ENCODE results near the gene TSSK6.

TSSK6 gene

GRCh38 chr19:19502808-19503602 lies 12.3 kb downstream of the TSSK6 start:
- DNase-seq = no peak

GRCh38 chr19:19502281-19502680 lies 13.1 kb downstream of the TSSK6 start:
- DNase-seq = no peak

- no peak for DNase-seq
Measured at GRCh38 chr19:19501798-19502197, 13.6 kb downstream of the TSSK6 start.

DNA sequence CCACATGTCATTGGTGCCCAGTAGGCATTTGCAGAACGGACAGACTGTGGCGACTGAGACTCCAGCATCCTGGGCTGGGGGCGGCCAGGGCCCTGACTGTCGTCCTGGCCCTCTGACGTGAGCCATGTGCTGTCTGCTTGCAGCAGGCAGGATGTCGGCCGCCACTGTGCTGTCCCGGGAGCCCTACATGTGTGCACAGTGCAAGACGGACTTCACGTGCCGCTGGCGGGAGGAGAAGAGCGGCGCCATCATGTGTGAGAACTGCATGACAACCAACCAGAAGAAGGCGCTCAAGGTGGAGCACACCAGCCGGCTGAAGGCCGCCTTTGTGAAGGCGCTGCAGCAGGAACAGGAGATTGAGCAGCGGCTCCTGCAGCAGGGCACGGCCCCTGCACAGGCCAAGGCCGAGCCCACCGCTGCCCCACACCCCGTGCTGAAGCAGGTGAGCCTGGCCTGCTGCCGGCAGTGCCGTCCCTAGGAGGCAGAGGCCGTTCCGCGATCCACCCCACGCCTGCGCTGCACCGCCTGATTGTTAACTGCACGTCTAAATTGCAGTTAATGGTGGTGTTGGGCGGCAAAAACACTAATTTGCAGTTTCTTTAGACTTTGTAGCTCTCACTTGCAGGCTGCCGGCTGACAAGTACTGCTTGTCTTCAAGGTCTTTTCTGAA lies 14.2 kb downstream of the TSSK6 start:
- DNase-seq = no peak

DNA sequence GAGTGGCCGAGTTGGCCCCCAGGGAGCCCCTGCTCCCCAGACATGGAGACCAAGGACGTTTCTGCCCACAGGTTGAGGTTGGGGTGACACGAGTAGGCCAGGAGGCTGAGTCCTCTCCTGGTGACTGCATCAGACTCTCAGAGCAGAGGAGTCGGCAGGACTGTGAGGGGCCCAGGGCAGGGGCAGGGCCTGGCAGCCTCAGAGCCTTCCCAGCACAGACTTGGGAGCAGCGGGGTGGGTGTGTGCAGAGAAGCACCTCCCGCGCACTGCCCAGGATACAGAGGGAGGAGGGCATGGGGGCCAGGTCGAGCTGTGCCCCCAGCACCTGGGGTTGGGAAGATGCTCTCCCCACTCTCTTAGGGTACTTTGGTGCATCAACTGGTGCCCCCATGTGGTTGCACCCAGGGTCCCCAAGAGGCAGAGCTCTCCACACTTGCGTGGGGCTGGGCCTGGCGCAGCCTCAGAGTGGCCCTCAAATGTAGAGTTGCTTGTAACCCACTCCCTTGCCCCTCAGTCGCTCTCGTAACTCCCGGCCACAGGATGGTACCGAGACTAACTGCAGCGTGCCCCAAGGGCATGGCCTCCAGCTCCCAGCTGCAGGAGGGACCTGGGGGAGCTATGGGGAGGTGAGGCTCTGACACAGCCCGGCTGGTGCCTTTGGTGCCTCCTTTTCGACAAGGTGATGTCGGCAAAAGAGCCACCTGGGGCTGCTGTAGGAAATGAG lies 15.9 kb downstream of the TSSK6 start:
- no peak for DNase-seq

DNA sequence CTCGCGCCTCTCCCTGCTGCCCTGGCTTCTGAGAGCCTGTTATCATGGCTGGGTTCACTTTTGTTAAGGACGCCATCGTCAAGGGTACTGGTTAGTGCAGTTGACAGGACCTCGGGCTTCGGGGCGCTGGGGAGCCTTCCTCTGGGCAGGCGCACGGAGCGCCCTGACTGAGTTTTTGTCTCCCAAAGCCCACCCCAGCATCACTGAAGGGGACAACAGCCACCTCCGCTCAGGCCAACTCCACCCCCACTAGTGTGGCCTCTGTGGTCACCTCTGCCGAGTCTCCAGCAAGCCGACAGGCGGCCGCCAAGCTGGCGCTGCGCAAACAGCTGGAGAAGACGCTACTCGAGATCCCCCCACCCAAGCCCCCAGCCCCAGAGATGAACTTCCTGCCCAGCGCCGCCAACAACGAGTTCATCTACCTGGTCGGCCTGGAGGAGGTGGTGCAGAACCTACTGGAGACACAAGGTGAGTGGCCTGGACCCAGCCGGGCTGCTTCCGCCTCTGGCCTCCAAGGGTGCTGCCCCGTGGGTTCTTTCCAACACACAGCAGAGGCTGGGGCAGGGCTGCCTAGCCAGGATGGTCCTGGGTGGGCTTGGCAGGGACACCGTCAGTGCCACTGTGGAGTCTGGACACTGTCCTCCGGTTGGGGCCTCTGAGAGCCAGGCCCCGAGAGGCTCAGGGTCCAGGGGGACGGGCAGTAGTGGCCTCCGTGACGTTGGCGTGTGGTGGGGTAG lies 16.9 kb downstream of the TSSK6 start:
- DNase-seq = no peak

GRCh38 chr19:19495614-19496603 lies 19.4 kb downstream of the TSSK6 start:
- no peak for DNase-seq

DNA sequence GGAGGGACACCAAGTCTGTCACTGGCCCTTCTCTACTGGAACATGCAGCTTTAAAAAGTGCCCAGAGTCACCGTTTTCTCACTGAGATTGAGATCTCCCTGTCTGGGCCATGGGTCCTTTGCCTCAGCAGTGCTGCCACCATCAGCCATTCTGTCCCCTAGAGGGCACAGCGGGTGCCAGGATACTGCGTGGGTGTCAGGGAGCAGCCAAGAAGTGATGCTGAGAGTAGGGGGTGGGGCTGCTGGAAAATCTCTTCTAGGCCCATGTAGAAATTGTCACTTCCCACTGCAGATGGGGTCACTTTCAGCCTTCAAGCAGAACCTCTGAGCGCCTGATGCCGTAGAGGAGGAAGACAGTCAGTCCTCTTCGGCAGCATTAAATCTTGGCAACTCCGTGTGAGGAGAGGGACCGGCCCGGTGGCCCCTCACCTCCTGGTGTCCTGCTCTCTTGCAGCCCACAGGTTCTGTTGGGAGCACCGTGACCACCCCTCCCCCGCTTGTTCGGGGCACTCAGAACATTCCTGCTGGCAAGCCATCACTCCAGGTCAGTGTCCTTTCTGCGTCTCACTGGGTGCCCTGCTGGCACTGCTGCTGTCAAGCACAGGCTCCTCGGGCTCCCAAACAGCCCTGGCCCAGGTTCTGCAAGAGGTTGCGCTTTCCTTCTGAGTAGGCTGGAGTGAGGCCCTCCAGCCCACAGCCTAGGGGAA lies 21.4 kb downstream of the TSSK6 start:
- no peak for DNase-seq

GRCh38 chr19:19492026-19492610 lies 23.2 kb downstream of the TSSK6 start:
- no peak for DNase-seq

GRCh38 chr19:19491321-19492025 lies 23.9 kb downstream of the TSSK6 start:
- no peak for DNase-seq

GRCh38 chr19:19490214-19490968 lies 25.0 kb downstream of the TSSK6 start:
- DNase-seq = peak; percentile 88

DNA sequence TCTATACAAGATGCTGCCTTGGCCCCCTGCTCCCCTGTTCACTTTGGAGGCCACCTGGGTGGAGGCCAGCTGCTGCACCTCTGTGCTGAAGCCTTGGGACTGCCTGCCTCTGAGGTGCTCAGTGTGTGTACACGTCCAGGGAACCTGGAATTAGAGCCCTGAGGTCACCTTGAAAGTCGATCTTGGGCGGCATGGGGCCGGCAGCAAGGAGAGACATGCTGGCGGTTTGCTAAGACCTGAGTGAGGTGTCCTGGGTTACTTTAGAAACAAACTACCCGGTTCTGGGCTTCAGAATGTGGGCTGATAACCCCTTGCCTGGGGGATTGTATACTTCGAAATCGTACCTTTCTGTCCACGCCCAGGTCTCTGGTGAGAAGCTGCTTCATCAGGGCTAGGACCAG lies 25.5 kb downstream of the TSSK6 start:
- peak; percentile 23 for DNase-seq

GRCh38 chr19:19488875-19489690 lies 26.3 kb downstream of the TSSK6 start:
- peak; percentile 90 for DNase-seq

DNA sequence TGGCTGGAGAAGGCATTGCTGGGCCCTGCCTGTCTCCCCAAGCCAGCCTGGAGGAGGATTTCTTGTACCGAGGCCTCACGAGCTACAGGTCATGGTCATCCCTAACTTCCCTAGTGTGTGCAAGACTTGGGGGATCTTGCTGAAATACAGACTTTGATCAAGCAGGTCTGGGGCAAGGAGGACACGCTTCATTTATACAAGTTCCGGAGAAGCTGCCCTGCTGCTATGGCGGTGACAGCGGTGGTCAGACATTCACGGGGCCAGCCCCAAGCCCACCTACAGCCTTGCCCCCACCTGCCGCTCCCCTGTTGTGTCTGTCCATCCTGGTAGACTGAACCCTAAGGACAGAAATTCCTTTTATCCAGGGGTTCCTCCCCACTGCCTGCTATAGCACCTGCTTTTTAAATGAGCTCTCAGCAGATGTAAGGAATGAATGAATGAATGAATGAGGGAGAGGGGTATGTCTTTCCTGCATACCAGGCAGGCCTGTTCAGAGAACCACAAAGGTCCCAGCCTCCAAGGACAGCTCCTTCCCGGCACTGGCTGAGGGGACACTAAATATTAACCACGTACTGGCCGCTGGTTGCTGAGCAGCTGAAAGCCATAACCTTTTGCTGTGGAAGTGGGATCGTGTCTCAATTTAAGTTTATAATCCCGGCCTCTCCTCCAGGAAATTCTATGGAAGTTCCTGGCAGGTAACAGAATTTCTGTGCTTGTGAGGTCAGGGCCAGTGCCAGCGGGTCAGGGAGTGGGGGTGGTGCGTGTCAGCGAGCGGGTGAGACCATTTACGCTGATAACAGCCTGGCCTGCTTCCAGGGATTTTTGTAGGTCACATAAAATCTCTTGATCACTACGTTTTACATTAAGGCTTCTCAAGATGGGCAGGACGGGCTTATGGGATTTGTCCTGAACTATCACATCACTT lies 27.1 kb downstream of the TSSK6 start:
- DNase-seq = no peak

DNA sequence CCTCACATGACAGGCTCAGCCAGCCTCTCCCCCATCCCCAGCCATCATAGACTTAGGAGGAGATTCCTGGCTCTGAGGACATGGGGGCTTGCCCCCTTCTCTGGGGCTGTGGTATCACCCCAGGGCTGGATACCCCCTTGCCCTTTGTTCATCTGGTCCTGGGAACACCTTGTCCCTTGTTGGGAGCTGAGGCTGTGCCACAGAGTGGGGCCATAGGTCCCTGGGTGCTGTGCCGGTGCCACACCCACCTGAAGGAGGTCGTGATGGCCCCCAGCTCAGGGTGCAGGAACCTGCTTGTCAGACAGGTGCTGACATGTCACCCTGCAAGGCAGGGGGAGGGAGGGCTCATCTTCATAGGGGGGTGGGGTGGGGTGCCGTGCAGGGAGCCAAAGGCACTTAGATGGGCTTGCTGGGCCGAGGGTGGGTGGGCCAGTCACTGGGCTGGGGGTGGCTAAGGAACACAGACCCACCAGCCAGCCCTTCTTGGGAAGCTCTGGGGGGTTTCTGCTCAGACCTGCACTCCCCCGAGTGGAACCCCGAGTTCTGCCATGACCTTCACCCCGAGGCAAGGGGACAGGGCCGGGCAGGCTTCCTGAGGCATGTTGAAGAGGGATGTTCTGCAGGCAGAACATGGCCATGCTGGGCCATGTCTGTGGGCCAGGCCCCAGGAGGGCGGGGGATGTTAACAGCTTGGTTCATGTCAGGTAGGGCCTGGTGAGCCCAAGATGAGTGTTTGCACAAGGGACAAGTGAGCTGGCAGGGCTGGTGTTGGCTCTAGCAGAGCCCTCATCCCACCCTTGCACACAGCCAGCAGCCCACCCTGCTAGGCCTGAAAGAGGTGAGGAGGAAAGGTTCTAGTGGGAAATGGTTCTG lies 28.0 kb downstream of the TSSK6 start:
- no peak for DNase-seq
